Measurements from ENCODE around the gene S100A4.
"Not testable (repeated sequence)": the region's sequence is repeated elsewhere in the genome, so short reads cannot be mapped to it uniquely, and the experiment has no call there.

Gene S100A4

GRCh38 chr1:153545067-153546055 lies at the start of gene S100A4:
Gene S100A4, minus strand, starts transcription at chr1:153545806. Its CDS starts 1,012 bp downstream, at chr1:153544794.
- DNase-seq: peak; percentile 98

DNA sequence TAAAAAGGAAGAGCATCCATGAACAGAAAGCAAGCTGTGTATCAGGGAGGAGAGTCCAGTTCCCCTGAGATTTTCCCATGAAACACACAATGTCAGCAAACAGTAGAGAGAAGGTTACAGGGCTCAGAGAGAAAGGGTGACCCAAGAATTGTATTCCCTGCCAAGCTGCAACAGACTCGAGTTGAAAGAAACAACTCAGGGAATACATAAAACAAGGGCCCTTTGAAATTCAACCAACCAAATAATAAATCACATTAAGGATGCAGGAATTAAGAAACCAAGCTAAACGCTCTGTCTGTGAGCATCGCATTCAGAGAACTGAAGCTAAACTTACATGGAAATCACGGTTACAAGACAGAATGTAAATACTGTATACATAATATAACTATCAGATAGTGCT lies 47.1 kb upstream of the S100A4 start:
- DNase-seq: no peak

GRCh38 chr1:153588482-153588881 lies 42.9 kb upstream of the S100A4 start:
- DNase-seq: no peak

GRCh38 chr1:153588033-153588432 lies 42.4 kb upstream of the S100A4 start:
- not testable (repeated sequence) for DNase-seq

DNA sequence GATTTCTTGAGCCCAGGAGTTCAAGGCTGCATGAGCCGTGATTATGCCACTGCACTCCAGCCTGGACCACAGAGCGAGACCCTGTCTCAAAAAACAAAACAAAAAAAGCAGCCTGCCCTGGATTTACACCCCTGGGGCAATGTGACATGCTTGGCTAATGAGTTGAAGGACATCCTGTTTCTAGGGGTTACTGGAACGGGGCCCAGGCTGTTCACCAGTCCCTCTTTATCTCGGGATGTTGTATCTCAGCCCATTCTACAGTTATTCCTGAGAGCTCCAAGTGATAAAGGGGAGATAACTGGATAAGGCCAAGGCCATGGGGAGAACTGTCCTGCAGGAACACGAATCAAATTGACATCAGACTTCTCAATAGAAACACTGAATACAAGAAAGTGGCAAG lies 41.7 kb upstream of the S100A4 start:
- no peak for DNase-seq

- DNase-seq: no peak
Measured at GRCh38 chr1:153586347-153586746, 40.7 kb upstream of the S100A4 start.

- DNase-seq: no peak
Measured at GRCh38 chr1:153585006-153585405, 39.4 kb upstream of the S100A4 start.

DNA sequence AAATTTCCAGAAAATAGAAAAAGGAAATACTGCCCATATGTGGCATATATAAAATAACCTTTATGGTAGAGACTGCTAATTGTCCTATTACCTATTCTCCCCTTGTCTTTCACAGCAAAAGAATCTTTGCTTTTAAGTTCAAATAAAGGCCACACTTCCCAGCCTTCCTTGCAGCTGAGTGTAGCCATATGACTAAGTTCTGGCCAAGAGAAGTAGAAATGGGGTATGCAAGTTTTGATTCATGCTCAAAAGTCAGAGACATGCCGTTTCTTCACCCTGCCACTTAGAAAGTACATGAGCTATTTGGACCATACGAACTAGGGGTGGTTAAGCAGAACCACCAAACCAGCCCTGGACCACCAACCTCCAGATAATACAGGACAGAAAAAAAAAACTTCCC lies 38.4 kb upstream of the S100A4 start:
- DNase-seq: no peak

DNA sequence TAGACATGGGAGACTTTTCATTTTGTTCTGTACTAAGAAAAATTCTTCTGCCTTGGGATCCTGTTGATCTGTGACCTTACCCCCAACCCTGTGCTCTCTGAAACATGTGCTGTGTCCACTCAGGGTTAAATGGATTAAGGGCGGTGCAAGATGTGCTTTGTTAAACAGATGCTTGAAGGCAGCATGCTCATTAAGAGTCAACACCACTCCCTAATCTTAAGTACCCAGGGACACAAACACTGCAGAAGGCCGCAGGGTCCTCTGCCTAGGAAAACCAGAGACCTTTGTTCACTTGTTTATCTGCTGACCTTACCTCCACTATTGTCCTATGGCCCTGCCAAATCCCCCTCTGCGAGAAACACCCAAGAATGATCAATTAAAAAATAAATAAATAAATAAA lies 37.9 kb upstream of the S100A4 start:
- not testable (repeated sequence) for DNase-seq

DNA sequence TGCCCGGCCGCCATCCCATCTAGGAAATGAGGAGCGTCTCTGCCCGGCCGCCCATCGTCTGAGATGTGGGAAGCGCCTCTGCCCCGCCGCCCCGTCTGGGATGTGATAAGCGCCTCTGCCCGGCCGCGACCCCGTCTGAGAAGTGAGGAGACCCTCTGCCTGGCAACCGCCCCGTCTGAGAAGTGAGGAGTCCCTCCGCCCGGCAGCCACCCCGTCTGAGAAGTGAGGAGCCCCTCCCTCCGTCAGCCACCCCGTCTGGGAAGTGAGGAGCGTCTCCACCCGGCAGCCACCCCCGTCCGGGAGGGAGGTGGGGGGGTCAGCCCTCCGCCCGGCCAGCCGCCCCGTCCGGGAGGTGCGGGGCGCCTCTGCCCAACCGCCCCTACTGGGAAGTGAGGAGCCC lies 37.2 kb upstream of the S100A4 start:
- DNase-seq: not testable (repeated sequence)

GRCh38 chr1:153578936-153579335 lies 33.3 kb upstream of the S100A4 start:
- no peak for DNase-seq

DNA sequence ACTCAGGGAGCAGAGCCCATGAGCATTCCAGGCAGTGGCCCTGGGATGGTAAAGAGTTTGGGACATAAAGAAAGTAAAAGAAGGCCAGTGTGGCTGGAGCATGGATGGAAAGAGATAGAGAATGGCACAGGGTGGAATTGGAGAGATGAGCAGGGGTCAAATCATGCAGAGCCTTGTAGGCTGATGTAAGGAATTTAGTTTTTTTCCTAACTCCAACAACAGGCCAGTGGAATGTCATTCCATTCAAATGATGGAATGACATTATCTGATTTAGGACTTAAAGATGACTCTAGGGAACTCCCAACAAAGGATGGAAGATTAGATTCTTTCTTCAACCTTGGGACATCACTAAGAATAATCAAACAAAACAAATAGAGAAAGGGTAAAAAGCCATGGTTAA lies 32.9 kb upstream of the S100A4 start:
- no peak for DNase-seq

- DNase-seq: no peak
Measured at GRCh38 chr1:153577624-153578051, 32.0 kb upstream of the S100A4 start.

- DNase-seq: no peak
Measured at GRCh38 chr1:153577138-153577537, 31.5 kb upstream of the S100A4 start.

GRCh38 chr1:153575497-153575896 lies 29.9 kb upstream of the S100A4 start:
- not testable (repeated sequence) for DNase-seq

- not testable (repeated sequence) for DNase-seq
Measured at GRCh38 chr1:153575081-153575491, 29.5 kb upstream of the S100A4 start.

- no peak for DNase-seq
Measured at GRCh38 chr1:153573351-153573750, 27.7 kb upstream of the S100A4 start.

DNA sequence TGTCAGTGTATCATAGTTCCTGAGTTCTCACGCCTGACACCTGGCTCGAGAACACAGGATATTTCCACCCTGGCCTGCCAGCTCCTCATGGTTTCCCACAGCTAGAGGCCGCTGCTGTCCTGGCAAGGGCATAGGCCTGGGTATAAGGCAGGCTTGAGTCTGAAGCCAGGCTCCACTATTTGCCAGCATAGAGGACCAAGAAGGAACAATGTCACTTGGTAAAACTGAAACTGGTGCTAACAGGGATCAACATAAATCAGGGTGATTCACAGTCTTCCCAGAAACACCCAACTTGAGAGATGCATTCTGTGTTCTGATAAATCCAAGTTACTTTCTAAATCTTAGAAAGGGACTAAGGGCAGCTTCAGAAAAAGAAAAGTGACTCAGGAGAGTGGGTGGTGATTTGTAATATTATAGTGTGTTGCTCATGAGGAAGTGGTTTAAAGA lies 27.0 kb upstream of the S100A4 start:
- peak; percentile 77 for DNase-seq

DNA sequence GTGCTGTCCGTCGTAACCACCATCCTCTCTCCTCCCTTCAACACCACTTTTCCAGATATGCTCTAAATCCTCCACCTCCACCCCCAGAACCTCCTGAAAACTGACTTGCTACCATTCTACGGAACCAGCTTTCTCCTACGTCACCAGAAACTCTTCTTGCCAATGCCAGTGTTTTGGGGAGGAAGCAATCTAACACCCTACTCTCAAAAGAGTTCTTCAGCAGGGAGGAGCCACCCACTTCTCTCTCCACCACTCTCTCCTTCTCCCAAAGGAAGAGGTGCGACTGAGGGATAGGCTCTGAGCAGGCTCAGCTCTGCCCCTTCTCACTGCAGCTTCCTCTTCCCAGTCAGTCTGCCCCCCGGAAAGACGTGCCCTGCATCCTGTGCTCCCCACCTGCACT lies 26.1 kb upstream of the S100A4 start:
- DNase-seq: no peak

DNA sequence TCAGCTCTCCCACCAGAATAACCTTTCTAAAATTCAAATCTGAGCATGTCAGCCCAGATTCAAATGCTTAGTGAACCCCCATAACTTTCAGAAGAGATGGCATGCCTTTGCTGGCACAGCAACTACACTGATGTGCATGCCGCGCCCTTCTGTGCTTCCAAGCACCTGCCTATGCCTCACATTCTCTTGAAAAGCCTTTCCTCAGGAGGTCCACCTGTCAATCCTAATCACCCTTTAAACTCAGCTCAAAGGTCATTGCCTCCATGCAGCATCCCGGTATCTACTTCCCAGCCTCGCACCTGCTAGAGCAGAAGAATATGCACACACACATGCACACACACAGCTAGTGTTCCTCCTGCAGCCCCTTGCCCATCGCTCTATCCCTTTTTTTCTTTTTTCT lies 25.3 kb upstream of the S100A4 start:
- no peak for DNase-seq

GRCh38 chr1:153569465-153569864 lies 23.9 kb upstream of the S100A4 start:
- DNase-seq: no peak

GRCh38 chr1:153568367-153569099 lies 22.9 kb upstream of the S100A4 start:
- peak; percentile 93 for DNase-seq

GRCh38 chr1:153567621-153568366 lies 22.2 kb upstream of the S100A4 start:
- DNase-seq: no peak
